Osteocyte (in vitro differentiated cells): Measurements from ENCODE around the gene BANK1. TPM values are rescaled to one million over a fixed set of nuclear protein-coding genes. Genes with fewer than 3 reads are reported as not detected.

Source experiments
- DNase-seq: peaks from one replicate; pipeline ENCODE4 v3.0.0; 2021; ENCODE audit warnings: mixed read lengths; ENCODE audit not compliant: unreplicated experiment; ENCODE audit errors: extremely low spot score
- H3K27ac Mint-ChIP-seq: one replicate; pipeline ENCODE4 v1.8.0; 2021; ENCODE audit warnings: mild to moderate bottlenecking, mixed read lengths; ENCODE audit not compliant: unreplicated experiment
- H3K27me3 Mint-ChIP-seq: one replicate; pipeline ENCODE4 v1.8.0; 2021; ENCODE audit warnings: mixed read lengths; ENCODE audit not compliant: unreplicated experiment
- H3K36me3 Mint-ChIP-seq: one replicate; pipeline ENCODE4 v1.8.0; 2021; ENCODE audit warnings: mixed read lengths; ENCODE audit not compliant: unreplicated experiment
- H3K4me1 Mint-ChIP-seq: one replicate; pipeline ENCODE4 v1.8.0; 2021; ENCODE audit warnings: mixed read lengths; ENCODE audit not compliant: unreplicated experiment
- H3K4me3 Mint-ChIP-seq: one replicate; pipeline ENCODE4 v1.8.0; 2021; ENCODE audit warnings: mild to moderate bottlenecking, moderate library complexity, mixed read lengths; ENCODE audit not compliant: unreplicated experiment
- H3K9me3 Mint-ChIP-seq: one replicate; pipeline ENCODE4 v1.8.0; 2021; ENCODE audit warnings: mixed read lengths; ENCODE audit not compliant: unreplicated experiment
- CTCF ChIP-seq: fragments of 200-600 bp; sonication (generic); IDR thresholded peaks from 2 replicates; pipeline ENCODE4 v1.5.0; 2021; ENCODE audit warnings: antibody characterized with exemption, mild to moderate bottlenecking, moderate library complexity
- total RNA-seq: library from RNA; stranded (reverse); gene quantifications from 2 replicates; pipeline ENCODE4 v1.2.1, GENCODE V29; 2021

BANK1 gene
- total RNA-seq, 1 donor from 2014 or later, result 1.0 TPM

DNA sequence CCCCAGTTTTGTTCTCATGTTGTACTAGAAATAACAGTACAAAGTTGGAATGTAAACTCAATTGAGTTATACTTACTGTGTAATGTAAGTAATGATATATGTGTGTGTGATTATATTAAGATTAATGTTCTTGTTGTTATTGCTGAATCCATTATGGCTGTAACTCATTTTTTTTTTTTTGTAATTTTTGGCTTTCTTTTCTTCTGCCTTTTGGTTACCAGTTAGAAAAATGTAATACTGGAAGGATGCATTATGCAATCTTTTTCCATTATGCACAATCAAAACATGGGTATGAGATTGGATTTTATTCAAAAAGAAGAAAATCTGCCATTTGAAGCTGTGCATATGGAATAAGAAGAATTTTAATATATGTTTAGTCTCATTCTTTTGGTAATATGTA lies 34.0 kb downstream of the BANK1 start:
- peaks cover 6% of the 10 kb centered on the region for H3K9me3 Mint-ChIP-seq
- no peaks in the 10 kb centered on the region for H3K36me3 Mint-ChIP-seq
- no peak for TF ChIP-seq CTCF
- no peak for DNase-seq
- no peak overlapping the region for H3K4me3 Mint-ChIP-seq
- H3K4me1 Mint-ChIP-seq, result peaks cover 11% of the 10 kb centered on the region
- H3K27ac Mint-ChIP-seq, result peak overlapping the region; percentile 65
- no peaks in the 10 kb centered on the region for H3K27me3 Mint-ChIP-seq

DNA sequence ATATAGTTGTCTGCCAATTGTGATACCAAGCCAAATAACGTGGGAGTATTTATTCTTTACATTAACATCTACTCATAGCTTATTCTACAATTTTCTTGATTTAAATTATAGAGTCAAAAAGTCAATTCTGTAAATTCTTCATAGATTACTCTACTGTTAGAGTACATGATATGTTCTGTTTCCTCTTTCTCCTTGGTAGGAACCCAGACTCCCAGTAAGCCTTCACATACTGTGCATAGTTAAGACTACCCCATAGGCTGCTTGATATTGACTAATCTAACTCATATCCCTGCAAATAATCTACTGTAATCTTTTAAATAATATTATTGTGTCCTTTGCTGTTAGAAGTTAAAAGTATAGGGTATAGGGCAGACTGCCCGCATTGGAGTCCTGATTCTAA lies 35.4 kb downstream of the BANK1 start:
- TF ChIP-seq CTCF, result no peak
- Mint-ChIP-seq H3K36me3 (no peaks in the 10 kb centered on the region), H3K27me3 (no peaks in the 10 kb centered on the region), H3K4me1 (peaks cover 11% of the 10 kb centered on the region), H3K4me3 (no peak overlapping the region), H3K27ac (no peak overlapping the region), H3K9me3 (peaks cover under 1% of the 10 kb centered on the region)
- DNase-seq, result no peak

GRCh38 chr4:101831816-101832215 lies 41.3 kb downstream of the BANK1 start:
- no peak overlapping the region for H3K27ac Mint-ChIP-seq

DNA sequence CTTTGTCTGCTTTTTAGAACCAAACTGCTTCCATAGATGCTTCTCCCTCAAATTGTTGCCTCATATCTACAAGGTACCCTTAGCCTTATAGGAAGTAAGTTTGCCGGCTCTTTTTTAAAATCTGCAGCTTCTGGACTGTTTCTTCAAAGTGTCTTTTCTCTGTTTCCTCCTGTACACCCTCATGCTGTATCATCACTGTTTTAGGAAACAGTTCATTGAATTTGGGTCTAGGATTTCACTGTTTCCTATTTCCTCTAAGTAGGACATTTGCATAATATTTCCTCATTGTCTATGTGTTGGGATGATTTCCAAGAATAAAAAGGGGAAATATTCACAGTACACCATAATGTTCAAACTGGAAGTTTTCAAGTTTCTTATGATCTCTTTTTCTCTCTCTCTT lies 43.0 kb downstream of the BANK1 start:
- H3K9me3 Mint-ChIP-seq, result no peaks in the 10 kb centered on the region
- peaks cover 9% of the 10 kb centered on the region for H3K4me1 Mint-ChIP-seq
- no peaks in the 10 kb centered on the region for H3K36me3 Mint-ChIP-seq
- H3K27ac Mint-ChIP-seq, result no peak overlapping the region
- H3K27me3 Mint-ChIP-seq, result peaks cover 8% of the 10 kb centered on the region
- no peak for DNase-seq
- TF ChIP-seq CTCF, result no peak
- H3K4me3 Mint-ChIP-seq, result no peak overlapping the region

More at GRCh38 chr4:101831816-101832215, 41.3 kb downstream of the BANK1 start:
- TF ChIP-seq CTCF, result no peak
- Mint-ChIP-seq H3K4me3 (no peak overlapping the region), H3K36me3 (no peaks in the 10 kb centered on the region), H3K4me1 (peaks cover 9% of the 10 kb centered on the region), H3K27me3 (peaks cover 8% of the 10 kb centered on the region), H3K9me3 (no peaks in the 10 kb centered on the region)
- no peak for DNase-seq

DNA sequence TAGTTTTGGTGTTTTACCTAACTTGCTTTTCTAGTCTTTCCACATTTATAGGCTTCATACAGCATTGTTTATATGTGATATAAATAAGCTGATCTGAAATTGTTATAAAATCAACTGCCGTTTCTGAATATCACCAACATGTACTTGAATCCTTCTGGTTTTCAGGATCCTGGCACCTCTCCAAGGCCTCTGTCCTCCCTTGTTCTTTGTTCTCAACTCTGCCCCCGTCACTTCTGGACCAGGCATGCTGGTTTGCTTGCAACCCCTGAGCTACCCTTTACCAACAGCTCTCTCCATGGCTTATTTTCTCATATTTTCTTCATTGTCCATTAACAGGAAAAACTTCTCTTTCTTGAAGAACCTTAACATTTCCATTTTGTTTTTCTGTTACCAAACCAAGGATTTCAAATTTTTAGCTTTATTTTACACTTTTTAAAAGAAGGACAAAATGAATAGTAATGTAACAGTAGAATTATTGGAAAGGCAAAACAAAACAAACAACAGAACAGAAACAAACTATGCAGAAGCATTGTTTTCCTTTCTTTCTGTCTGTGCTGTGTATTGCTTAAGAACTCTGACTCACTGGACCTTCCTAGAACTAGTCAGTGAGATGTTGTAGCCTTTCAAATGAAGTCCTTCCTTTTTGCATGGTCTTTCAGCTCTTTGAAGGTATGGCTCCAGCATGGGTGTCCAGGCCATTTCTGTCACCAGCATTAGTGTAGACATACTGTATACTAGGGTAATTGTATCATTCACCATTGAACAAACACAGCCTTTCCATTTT lies 44.8 kb downstream of the BANK1 start:
- no peak for TF ChIP-seq CTCF
- Mint-ChIP-seq H3K4me3 (no peak overlapping the region), H3K36me3 (no peaks in the 10 kb centered on the region), H3K9me3 (no peaks in the 10 kb centered on the region), H3K27me3 (peaks cover 8% of the 10 kb centered on the region), H3K27ac (peak overlapping the region; percentile 1), H3K4me1 (peaks cover 9% of the 10 kb centered on the region)
- no peak for DNase-seq
